ENCODE measurements around the gene THEM5. TPM values are rescaled to one million over a fixed set of nuclear protein-coding genes. Genes with fewer than 3 reads are reported as not detected.
"Not testable (repeated sequence)": the region's sequence is repeated elsewhere in the genome, so short reads cannot be mapped to it uniquely, and the experiment has no call there.

THEM5 gene
- total RNA-seq, 1 experiment from 2014 or later = not detected

GRCh38 chr1:151858030-151858746 is 4.7 kb upstream of the THEM5 start:
- Histone ChIP-seq H3K4me3 (ENCODE audit: low read length) (no peak overlapping the region), H3K27me3 (ENCODE audit: low read length) (no peaks in the 10 kb centered on the region), H3K79me2 (ENCODE audit: low read length) (no peaks in the 10 kb centered on the region), H4K20me1 (ENCODE audit: low read length) (no peaks in the 10 kb centered on the region), H3K36me3 (ENCODE audit: low read depth, low read length) (no peaks in the 10 kb centered on the region), H3K4me1 (ENCODE audit: insufficient read depth, low read length) (no peaks in the 10 kb centered on the region), H3K9me3 (ENCODE audit: low read length) (no peaks in the 10 kb centered on the region), H3K9ac (ENCODE audit: low read length) (no peak overlapping the region), H3K27ac (ENCODE audit: low read length) (no peak overlapping the region), H3K9me2 (replicated peaks; ENCODE audit: low read length) (no peaks in the 10 kb centered on the region), H2AFZ (ENCODE audit: low read length) (no peak overlapping the region), H3K4me2 (ENCODE audit: low read length) (no peak overlapping the region), H3F3A (ENCODE audit: low read length, unreplicated experiment) (no peaks in the 10 kb centered on the region)
- intact Hi-C loops (cut with micrococcal nuclease) = no loop called here
- BruUV-seq (replicated peaks) = no TSS peak
- POLR2A ChIA-PET (ENCODE audit: unreplicated experiment) = interaction anchor here (0.5 kb wide), 1 partner anchor 73 kb away, joined by 3 read pairs; no protein-coding TSS in a partner anchor
- CTCF ChIA-PET = interaction anchor here (1.1 kb wide), 1 partner anchor 12 kb away, joined by 3 read pairs; no protein-coding TSS in a partner anchor
- TF ChIP-seq EZH2phosphoT487 (IDR thresholded peaks at IDR 0.05; ENCODE audit: borderline replicate concordance, low read length) = no peak
- no peak for TF ChIP-seq CTCF (conservative IDR thresholded peaks at IDR 0.05; ENCODE audit: low read depth, low read length)
- no peak for TF ChIP-seq EZH2 (IDR thresholded peaks at IDR 0.05; ENCODE audit: low read length, unreplicated experiment)
- DNase-seq = no peak
- no peak for ATAC-seq

GRCh38 chr1:151855933-151856332 is 2.4 kb upstream of the THEM5 start:
- Histone ChIP-seq H3K79me2 (ENCODE audit: low read length) (no peaks in the 10 kb centered on the region), H3F3A (ENCODE audit: low read length, unreplicated experiment) (no peaks in the 10 kb centered on the region), H2AFZ (ENCODE audit: low read length) (no peak overlapping the region), H3K4me1 (ENCODE audit: insufficient read depth, low read length) (no peaks in the 10 kb centered on the region), H3K27me3 (ENCODE audit: low read length) (peaks cover 18% of the 10 kb centered on the region), H3K9me3 (ENCODE audit: low read length) (no peaks in the 10 kb centered on the region), H3K4me3 (ENCODE audit: low read length) (no peak overlapping the region), H3K27ac (ENCODE audit: low read length) (no peak overlapping the region), H3K36me3 (ENCODE audit: low read depth, low read length) (no peaks in the 10 kb centered on the region), H3K4me2 (ENCODE audit: low read length) (no peak overlapping the region), H3K9me2 (replicated peaks; ENCODE audit: low read length) (no peaks in the 10 kb centered on the region), H4K20me1 (ENCODE audit: low read length) (no peaks in the 10 kb centered on the region), H3K9ac (ENCODE audit: low read length) (no peak overlapping the region)
- ChIA-PET CTCF (no interaction called here), POLR2A (ENCODE audit: unreplicated experiment) (no interaction called here)
- ATAC-seq = no peak
- no peak for DNase-seq
- no TSS peak for BruUV-seq (replicated peaks)
- intact Hi-C loops (cut with micrococcal nuclease) = no loop called here
- no peak for TF ChIP-seq EZH2 (IDR thresholded peaks at IDR 0.05; ENCODE audit: low read length, unreplicated experiment)
- no peak for TF ChIP-seq EZH2phosphoT487 (IDR thresholded peaks at IDR 0.05; ENCODE audit: borderline replicate concordance, low read length)
- TF ChIP-seq CTCF (conservative IDR thresholded peaks at IDR 0.05; ENCODE audit: low read depth, low read length) = no peak

DNA sequence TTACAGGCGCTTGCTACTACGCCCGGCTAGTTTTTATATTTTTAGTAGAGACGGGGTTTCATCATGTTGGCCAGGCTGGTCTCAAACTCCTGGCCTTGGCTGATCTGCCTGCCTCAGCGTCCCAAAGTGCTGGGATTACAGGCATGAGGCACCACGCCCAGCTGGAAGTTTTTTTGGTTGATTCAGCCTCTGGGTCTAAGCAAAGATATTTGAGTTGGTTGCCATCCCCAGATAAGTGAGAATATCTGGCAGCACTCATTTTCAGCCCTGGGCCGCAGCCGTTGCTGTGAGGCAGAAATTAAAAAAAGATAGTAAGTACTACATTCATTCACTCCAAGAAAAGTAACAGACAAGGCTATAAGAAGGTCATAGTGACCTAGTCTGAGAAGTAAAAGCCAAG is 2.0 kb upstream of the THEM5 start:
- H3K4me3 ChIP-seq (ENCODE audit: low read length); intact Hi-C loops (cut with micrococcal nuclease); H3K36me3 ChIP-seq (ENCODE audit: low read depth, low read length); H3K79me2 ChIP-seq (ENCODE audit: low read length); H3K9ac ChIP-seq (ENCODE audit: low read length); POLR2A ChIA-PET (ENCODE audit: unreplicated experiment); H3F3A ChIP-seq (ENCODE audit: low read length, unreplicated experiment); H3K27ac ChIP-seq (ENCODE audit: low read length); H4K20me1 ChIP-seq (ENCODE audit: low read length); H3K4me2 ChIP-seq (ENCODE audit: low read length); DNase-seq; CTCF ChIA-PET; H3K4me1 ChIP-seq (ENCODE audit: insufficient read depth, low read length); H3K9me3 ChIP-seq (ENCODE audit: low read length); ATAC-seq; H2AFZ ChIP-seq (ENCODE audit: low read length); BruUV-seq (replicated peaks); H3K9me2 ChIP-seq (replicated peaks; ENCODE audit: low read length): not testable (repeated sequence)
- H3K27me3 ChIP-seq (ENCODE audit: low read length) = peaks cover 18% of the 10 kb centered on the region

All from PC-3 (cell line).